A549 (cell line): ENCODE data around the gene ME2. TPM values are rescaled to one million over a fixed set of nuclear protein-coding genes. Genes with fewer than 3 reads are reported as not detected.

Source experiments
- ATAC-seq, 2 experiments: fragments of 200-7000 bp in 1 of 2; fragments of >200 bp in 1 of 2; cut with Nextera tagmentation in 1 of 2; cut with Tn5 transposase in 1 of 2; 3 replicates each; pipeline versions ENCODE4 v1.8.0 to v1.9.1; 2018 to 2020; ENCODE audit warnings: mild to moderate bottlenecking in 1 of 2, moderate library complexity in 1 of 2
- CTCF ChIA-PET: fragments of 300-600 bp; sonication (Branson Sonifier 250); formaldehyde crosslinking; extraction: SDS; loops from one replicate; lab custom pipeline; 2021; ENCODE audit warnings: antibody characterized with exemption, inconsistent platforms; lab: Yijun Ruan, JAX
- POLR2A ChIA-PET: fragments of 350-600 bp; formaldehyde crosslinking; extraction: SDS; loops from one replicate; lab custom pipeline; 2021; ENCODE audit warnings: antibody characterized with exemption, inconsistent platforms; lab: Yijun Ruan, JAX
- DNase-seq, 2 experiments: peaks; one replicate each; pipeline versions ENCODE4 v3.0.0 to v3.0.0-alpha.2; 2011 to 2016; ENCODE audit warnings: low read depth in 1 of 2, low spot score in 1 of 2
- FAIRE-seq: peaks from 2 replicates; lab custom pipeline; 2011; peaks lifted over from hg19 to GRCh38; lab: Jason Lieb, UNC
- H3K27ac ChIP-seq, 2 experiments: fragments of >200 bp; sonication (Bioruptor Twin); formaldehyde crosslinking; 3 replicates each; pipeline ENCODE4 v1.5.1; 2016 to 2017
- H3K4me1 ChIP-seq: fragments of >200 bp; sonication (Bioruptor Twin); formaldehyde crosslinking; 3 replicates; pipeline ENCODE4 v1.6.1; 2016
- H3K4me2 ChIP-seq: fragments of >200 bp; sonication (Bioruptor Twin); formaldehyde crosslinking; 3 replicates; pipeline ENCODE4 v1.6.1; 2016
- H3K4me3 ChIP-seq: fragments of >200 bp; sonication (Bioruptor Twin); formaldehyde crosslinking; 3 replicates; pipeline ENCODE4 v1.5.1; 2016
- H3K9me3 ChIP-seq: fragments of >200 bp; sonication (Bioruptor Twin); formaldehyde crosslinking; 3 replicates; pipeline ENCODE4 v1.6.1; 2016
- BHLHE40 ChIP-seq: IDR thresholded peaks from 2 replicates; pipeline ENCODE4 v1.6.1; 2012; ENCODE audit warnings: low read depth, low read length, inconsistent platforms
- CHD4 ChIP-seq: fragments of 200-600 bp; sonication (generic); IDR thresholded peaks from 2 replicates; pipeline ENCODE4 v1.6.1; 2016; ENCODE audit warnings: antibody characterized with exemption, mild to moderate bottlenecking, borderline replicate concordance
- ESRRA ChIP-seq: fragments of 150-350 bp; IDR thresholded peaks from 2 replicates; pipeline ENCODE4 v1.6.1; 2014; ENCODE audit warnings: mild to moderate bottlenecking, low read length, borderline replicate concordance
- FOSL2 ChIP-seq, 2 experiments: fragments of 450-650 bp in 1 of 2; fragments of >200 bp in 1 of 2; sonication (Bioruptor Twin) in 1 of 2; formaldehyde crosslinking; IDR thresholded peaks; 2 replicates each; pipeline versions ENCODE4 v1.5.0 to v1.6.1; 2016 to 2020; ENCODE audit warnings: mild to moderate bottlenecking in 1 of 2, moderate library complexity in 1 of 2
- GATA3 ChIP-seq: IDR thresholded peaks from 2 replicates; pipeline ENCODE4 v1.6.1; 2012; ENCODE audit warnings: borderline replicate concordance
- HDAC2 ChIP-seq: fragments of 200-600 bp; sonication (generic); IDR thresholded peaks from 2 replicates; pipeline ENCODE4 v1.6.1; 2016
- HOXA7 ChIP-seq: fragments of 250-450 bp; sonication (Bioruptor Pico); IDR thresholded peaks from 2 replicates; pipeline ENCODE4 v1.5.0; 2020; ENCODE audit warnings: mild to moderate bottlenecking, moderate library complexity
- HOXB5 ChIP-seq: fragments of 250-450 bp; sonication (Bioruptor Pico); IDR thresholded peaks from 2 replicates; pipeline ENCODE4 v1.5.0; 2020; ENCODE audit warnings: mild to moderate bottlenecking, moderate library complexity
- JUN ChIP-seq, 2 experiments: fragments of >200 bp; sonication (Bioruptor Twin); formaldehyde crosslinking; IDR thresholded peaks; 2 replicates in 1 of 2; 3 replicates in 1 of 2; pipeline ENCODE4 v1.6.1; 2016 to 2017
- MAFK ChIP-seq: fragments of 450-650 bp; IDR thresholded peaks from 2 replicates; pipeline ENCODE4 v1.6.1; 2014; ENCODE audit not compliant: partially characterized antibody
- MAZ ChIP-seq: fragments of 150-350 bp; IDR thresholded peaks from 2 replicates; pipeline ENCODE4 v1.6.1; 2014; ENCODE audit warnings: antibody characterized with exemption, low read depth, low read length, borderline replicate concordance
- MYC ChIP-seq: IDR thresholded peaks from 2 replicates; pipeline ENCODE4 v1.6.1; 2012; ENCODE audit warnings: mild to moderate bottlenecking, inconsistent platforms, low read length, improper control_type of control experiment, borderline replicate concordance
- NFE2L2 ChIP-seq: fragments of 150-350 bp; conservative IDR thresholded peaks from 2 replicates; pipeline ENCODE4 v1.6.1; 2014; ENCODE audit warnings: low read length
- POLR2A ChIP-seq: IDR thresholded peaks from 2 replicates; pipeline ENCODE4 v1.6.1; 2012; ENCODE audit warnings: mild to moderate bottlenecking, low read length
- POLR2AphosphoS2 ChIP-seq: conservative IDR thresholded peaks from 2 replicates; pipeline ENCODE4 v1.6.1; 2012; ENCODE audit warnings: low read length, improper control_type of control experiment, inconsistent platforms
- RCOR1 ChIP-seq: fragments of 150-350 bp; IDR thresholded peaks from 2 replicates; pipeline ENCODE4 v1.6.1; 2014; ENCODE audit warnings: antibody characterized with exemption, low read length, low read depth
- RFX5 ChIP-seq: fragments of 450-650 bp; IDR thresholded peaks from 2 replicates; pipeline ENCODE4 v1.7.1; 2014; ENCODE audit warnings: antibody characterized with exemption, mild to moderate bottlenecking, moderate library complexity
- RNF2 ChIP-seq: fragments of 200-600 bp; sonication (generic); IDR thresholded peaks from 2 replicates; pipeline ENCODE4 v1.6.1; 2016; ENCODE audit warnings: low read depth, mild to moderate bottlenecking, antibody characterized with exemption, moderate library complexity, borderline replicate concordance
- TP53 ChIP-seq: fragments of 250-450 bp; sonication (Bioruptor Pico); IDR thresholded peaks from 2 replicates; pipeline ENCODE4 v1.5.0; 2021; ENCODE audit warnings: mild to moderate bottlenecking, moderate library complexity
- ZFP36 ChIP-seq: fragments of 450-650 bp; IDR thresholded peaks from 2 replicates; pipeline ENCODE4 v1.6.1; 2014; ENCODE audit warnings: borderline replicate concordance; ENCODE audit not compliant: partially characterized antibody
- ZSCAN20 ChIP-seq: fragments of 250-450 bp; sonication (Bioruptor Pico); IDR thresholded peaks from 2 replicates; pipeline ENCODE4 v1.8.0; 2022; ENCODE audit warnings: mild to moderate bottlenecking, moderate library complexity
- WGBS: methylation state at CpG from one replicate; pipeline ENCODE4 v1.1.6; 2017; ENCODE audit errors: missing lambda C conversion rate; 5-methylcytosine and 5-hydroxymethylcytosine counted together
- polyA plus RNA-seq, 4 experiments: library from polyadenylated mRNA; depleted of rRNA in 3 of 4; stranded (reverse); fragments of >200 nt; fragmentation: RNase III in 1 of 4; extraction: RNeasy Plus Mini Kit Qiagen cat#74134 plus additional on column Dnase treatment in 1 of 4; gene quantifications; 2 replicates in 3 of 4; 3 replicates in 1 of 4; pipeline ENCODE4 v1.2.3, GENCODE V29; 2011 to 2017
- TF ChIP-seq, protein P1 (sequence below): fragments of 450-650 bp; IDR thresholded peaks from 2 replicates; pipeline ENCODE4 v1.6.1; 2014; ENCODE audit warnings: antibody characterized with exemption
- TF ChIP-seq, protein P2 (sequence below): fragments of 150-350 bp; IDR thresholded peaks from 2 replicates; pipeline ENCODE4 v1.6.1; 2014; ENCODE audit warnings: low read depth, mild to moderate bottlenecking, low read length

The ME2 gene
- polyA plus RNA-seq, 2 of the 4 experiments (the other 2 are of a cell fraction): 46.8 to 88.0 TPM

GRCh38 chr18:50947899-50948298 is 69.0 kb downstream of the ME2 start:
- WGBS: 60% methylated on average over 1 of the region's 1 CpG
- ATAC-seq: no peak
- Histone ChIP-seq H3K4me1 (no peaks in the 10 kb centered on the region), H3K9me3 (no peaks in the 10 kb centered on the region), H3K4me3 (no peak overlapping the region)
- POLR2A ChIA-PET: no interaction called here
- FAIRE-seq: no peak
- no peak for TF ChIP-seq FOSL2 (IDR thresholded peaks at IDR 0.05)
- peak; percentile 47; the same call in 1 of the 2 replicates for TF ChIP-seq FOSL2 (CRISPR knock-in tag; IDR thresholded peaks at IDR 0.05)
- no peak for TF ChIP-seq CHD4
- TF ChIP-seq MAFK: no peak
- TF ChIP-seq, protein P1, sequence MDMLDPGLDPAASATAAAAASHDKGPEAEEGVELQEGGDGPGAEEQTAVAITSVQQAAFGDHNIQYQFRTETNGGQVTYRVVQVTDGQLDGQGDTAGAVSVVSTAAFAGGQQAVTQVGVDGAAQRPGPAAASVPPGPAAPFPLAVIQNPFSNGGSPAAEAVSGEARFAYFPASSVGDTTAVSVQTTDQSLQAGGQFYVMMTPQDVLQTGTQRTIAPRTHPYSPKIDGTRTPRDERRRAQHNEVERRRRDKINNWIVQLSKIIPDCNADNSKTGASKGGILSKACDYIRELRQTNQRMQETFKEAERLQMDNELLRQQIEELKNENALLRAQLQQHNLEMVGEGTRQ: peak; percentile 57; the same call in 1 of the 2 replicates
- TF ChIP-seq, all 56 proteins: peak for 2
- CTCF ChIA-PET: interaction anchor here (0.6 to 0.7 kb wide), 2 partner anchors 9 to 85 kb away, joined by 3 to 4 read pairs; no protein-coding TSS in a partner anchor
- DNase-seq: no peak
- Histone ChIP-seq H3K4me2 (no peak overlapping the region), H3K27ac (no peak overlapping the region)

GRCh38 chr18:50949185-50949584 is 70.3 kb downstream of the ME2 start:
- Histone ChIP-seq H3K9me3 (no peaks in the 10 kb centered on the region), H3K4me3 (no peak overlapping the region), H3K4me1 (no peaks in the 10 kb centered on the region), H3K27ac (no peak overlapping the region), H3K4me2 (no peak overlapping the region)
- no peak for FAIRE-seq
- ATAC-seq: no peak
- CTCF ChIA-PET: interaction anchor here (0.7 kb wide), 1 partner anchor 136 kb away, joined by 3 read pairs; no protein-coding TSS in a partner anchor
- 94% methylated on average over 6 of the region's 6 CpGs for WGBS
- POLR2A ChIA-PET: no interaction called here
- no peak for TF ChIP-seq ZSCAN20 (CRISPR knock-in tag)
- no peak for TF ChIP-seq MAZ
- no peak for TF ChIP-seq RCOR1
- no peak for TF ChIP-seq CHD4
- TF ChIP-seq GATA3: no peak
- TF ChIP-seq MYC: no peak
- no peak for TF ChIP-seq JUN (IDR thresholded peaks at IDR 0.05)
- no peak for TF ChIP-seq ZFP36
- no peak for TF ChIP-seq NFE2L2
- TF ChIP-seq, protein P2, sequence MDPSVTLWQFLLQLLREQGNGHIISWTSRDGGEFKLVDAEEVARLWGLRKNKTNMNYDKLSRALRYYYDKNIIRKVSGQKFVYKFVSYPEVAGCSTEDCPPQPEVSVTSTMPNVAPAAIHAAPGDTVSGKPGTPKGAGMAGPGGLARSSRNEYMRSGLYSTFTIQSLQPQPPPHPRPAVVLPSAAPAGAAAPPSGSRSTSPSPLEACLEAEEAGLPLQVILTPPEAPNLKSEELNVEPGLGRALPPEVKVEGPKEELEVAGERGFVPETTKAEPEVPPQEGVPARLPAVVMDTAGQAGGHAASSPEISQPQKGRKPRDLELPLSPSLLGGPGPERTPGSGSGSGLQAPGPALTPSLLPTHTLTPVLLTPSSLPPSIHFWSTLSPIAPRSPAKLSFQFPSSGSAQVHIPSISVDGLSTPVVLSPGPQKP: no peak
- no peak for TF ChIP-seq POLR2A
- no peak for DNase-seq

DNA sequence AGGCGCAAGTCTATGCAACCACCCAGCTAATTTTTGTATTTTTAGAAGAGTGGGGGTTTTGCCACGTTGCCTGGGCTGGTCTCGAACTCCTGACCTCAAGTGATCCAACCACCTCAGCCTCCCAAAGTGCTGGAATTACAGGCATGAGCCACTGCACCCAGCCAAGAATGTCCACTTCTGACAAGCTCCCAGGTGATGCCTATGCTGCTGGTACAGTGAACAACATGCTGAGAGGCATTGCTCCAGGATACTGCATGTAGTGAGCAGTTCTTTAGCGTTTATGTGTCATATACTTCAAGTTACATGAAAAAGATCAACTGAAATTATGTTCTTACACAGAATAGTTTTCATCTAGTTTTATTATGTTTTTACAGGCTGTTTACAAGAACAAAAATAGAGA is 71.7 kb downstream of the ME2 start:
- CTCF ChIA-PET: interaction anchor here (1.5 kb wide), 1 partner anchor 17 kb away, joined by 4 read pairs; the partner anchor contains the start of gene ELAC1
- Histone ChIP-seq H3K27ac (no peak overlapping the region), H3K4me1 (no peaks in the 10 kb centered on the region), H3K4me2 (no peak overlapping the region), H3K9me3 (no peaks in the 10 kb centered on the region), H3K4me3 (no peak overlapping the region)
- TF ChIP-seq RFX5 (no peak), ESRRA (no peak), HDAC2 (no peak), HOXA7 (CRISPR knock-in tag) (no peak), HOXB5 (CRISPR knock-in tag) (no peak), RNF2 (no peak), BHLHE40 (no peak), POLR2AphosphoS2 (no peak), TP53 (no peak), POLR2A (no peak), GATA3 (no peak)
- TF ChIP-seq, protein P1: no peak
- no peak for DNase-seq
- POLR2A ChIA-PET: no interaction called here
- no peak for FAIRE-seq
- ATAC-seq: no peak
- 88% methylated on average over 4 of the region's 4 CpGs for WGBS
